ENCODE measurements around the gene TCF7L2. TPM values are rescaled to one million over a fixed set of nuclear protein-coding genes. Genes with fewer than 3 reads are reported as not detected.

Gene TCF7L2
- total RNA-seq, 1 donor from 2014 or later, result 8.2 TPM

- Histone ChIP-seq H3K27me3 (no peaks in the 10 kb centered on the region), H3K4me3 (no peak overlapping the region), H3K4me1 (peaks cover 13 to 50% of the 10 kb centered on the region in 2 donors), H3K9me3 (no peaks in the 10 kb centered on the region), H3K36me3 (no peaks in the 10 kb centered on the region), H3K27ac (peak overlapping the region; percentile 64 to 72)
- DNase-seq (ENCODE audit: low spot score in 2 of 2), result no peak
- no peak for TF ChIP-seq CTCF (IDR thresholded peaks at IDR 0.05)
- intact Hi-C loops (cut with DNase I), result loop anchor here (2.0 to 5.0 kb wide), 2 partner anchors 55 to 107 kb away; no protein-coding TSS in a partner anchor
Observed at GRCh38 chr10:113019692-113020474, 69.8 kb downstream of the TCF7L2 start.

GRCh38 chr10:113020475-113020753, 70.4 kb downstream of the TCF7L2 start:
- Histone ChIP-seq H3K27me3 (no peaks in the 10 kb centered on the region), H3K27ac (peak overlapping the region; percentile 64 to 72), H3K4me1 (peaks cover 13 to 50% of the 10 kb centered on the region in 2 donors), H3K4me3 (no peak overlapping the region), H3K9me3 (no peaks in the 10 kb centered on the region), H3K36me3 (no peaks in the 10 kb centered on the region)
- no peak for DNase-seq (ENCODE audit: low spot score in 2 of 2)
- intact Hi-C loops (cut with DNase I), result loop anchor here (2.0 to 5.0 kb wide), 2 partner anchors 54 to 107 kb away; no protein-coding TSS in a partner anchor
- no peak for TF ChIP-seq CTCF (IDR thresholded peaks at IDR 0.05)

DNA sequence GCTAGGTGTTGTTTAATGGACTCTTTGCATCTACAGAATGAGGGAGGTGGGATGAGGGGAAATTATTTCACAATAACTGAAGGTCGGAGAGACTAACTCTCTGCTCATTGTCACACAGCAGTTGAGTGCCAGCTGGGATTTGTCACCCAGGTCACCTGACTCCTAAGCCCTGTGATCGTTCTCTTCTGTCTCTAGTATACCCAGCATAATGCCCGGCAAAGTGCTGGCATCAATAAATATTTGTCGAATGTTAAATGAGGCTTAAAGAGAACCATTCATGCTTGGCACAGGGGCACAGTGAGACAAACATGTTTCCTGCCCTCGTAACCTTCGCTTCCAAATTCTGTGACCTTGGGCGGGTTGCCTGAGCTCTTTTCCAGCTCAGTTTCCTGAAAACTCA, 70.8 kb downstream of the TCF7L2 start:
- Histone ChIP-seq H3K27ac (peak overlapping the region; percentile 64 to 72), H3K4me3 (no peak overlapping the region)

GRCh38 chr10:113021268-113022040, 71.4 kb downstream of the TCF7L2 start:
- Histone ChIP-seq H3K4me1 (peaks cover 13 to 53% of the 10 kb centered on the region in 2 donors), H3K4me3 (no peak overlapping the region), H3K9me3 (no peaks in the 10 kb centered on the region), H3K27me3 (no peaks in the 10 kb centered on the region), H3K27ac (peak overlapping the region; percentile 64 to 72), H3K36me3 (no peaks in the 10 kb centered on the region)
- no peak for TF ChIP-seq CTCF (IDR thresholded peaks at IDR 0.05)
- DNase-seq (ENCODE audit: low spot score in 2 of 2), result no peak
- intact Hi-C loops (cut with DNase I), result loop anchor here (2.0 to 5.0 kb wide), 2 partner anchors 53 to 106 kb away; no protein-coding TSS in a partner anchor

More for the DNA sequence above, 70.8 kb downstream of the TCF7L2 start:
- Histone ChIP-seq H3K36me3 (no peaks in the 10 kb centered on the region), H3K9me3 (no peaks in the 10 kb centered on the region), H3K27me3 (no peaks in the 10 kb centered on the region), H3K4me1 (peaks cover 13 to 50% of the 10 kb centered on the region in 2 donors)
- no peak for DNase-seq (ENCODE audit: low spot score in 2 of 2)
- no peak for TF ChIP-seq CTCF (IDR thresholded peaks at IDR 0.05)
- intact Hi-C loops (cut with DNase I), result loop anchor here (2.0 to 5.0 kb wide), 2 partner anchors 54 to 106 kb away; no protein-coding TSS in a partner anchor

DNA sequence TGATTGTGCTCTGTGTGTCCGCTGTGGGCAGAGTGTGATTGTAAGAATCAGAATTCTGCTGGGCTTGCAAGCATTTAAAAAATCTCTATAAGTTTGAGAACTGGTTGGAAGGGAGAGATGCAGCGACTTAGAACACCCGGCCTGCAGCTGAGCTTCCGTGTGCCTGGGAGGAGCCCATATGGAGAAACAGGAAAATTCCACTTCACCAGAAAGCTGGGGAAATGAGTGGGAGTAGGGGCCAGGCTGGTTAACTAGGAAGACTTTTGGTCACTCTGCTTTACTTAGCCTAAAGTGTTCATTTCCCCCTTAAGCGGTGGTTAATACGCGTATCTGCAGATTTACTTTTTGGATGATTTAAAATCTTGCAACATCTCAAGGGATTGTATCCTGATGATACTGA, 72.2 kb downstream of the TCF7L2 start:
- Histone ChIP-seq H3K4me3 (no peak overlapping the region), H3K27ac (peak overlapping the region; percentile 15 to 72), H3K9me3 (no peaks in the 10 kb centered on the region), H3K27me3 (no peaks in the 10 kb centered on the region), H3K4me1 (peaks cover 20 to 53% of the 10 kb centered on the region in 2 donors), H3K36me3 (no peaks in the 10 kb centered on the region)
- intact Hi-C loops (cut with DNase I), result loop anchor here (5.0 kb wide), 1 partner anchor 105 kb away; no protein-coding TSS in a partner anchor
- no peak for DNase-seq (ENCODE audit: low spot score in 2 of 2)
- no peak for TF ChIP-seq CTCF (IDR thresholded peaks at IDR 0.05)
